ENCODE measurements around the gene TJP1. TPM values are rescaled to one million over a fixed set of nuclear protein-coding genes. Genes with fewer than 3 reads are reported as not detected.
"Not testable (repeated sequence)": the region's sequence is repeated elsewhere in the genome, so short reads cannot be mapped to it uniquely, and the experiment has no call there.

Gene TJP1
- total and polyA plus RNA-seq, 9 donors = 36.0 to 57.6 (median 43.4) TPM

DNA sequence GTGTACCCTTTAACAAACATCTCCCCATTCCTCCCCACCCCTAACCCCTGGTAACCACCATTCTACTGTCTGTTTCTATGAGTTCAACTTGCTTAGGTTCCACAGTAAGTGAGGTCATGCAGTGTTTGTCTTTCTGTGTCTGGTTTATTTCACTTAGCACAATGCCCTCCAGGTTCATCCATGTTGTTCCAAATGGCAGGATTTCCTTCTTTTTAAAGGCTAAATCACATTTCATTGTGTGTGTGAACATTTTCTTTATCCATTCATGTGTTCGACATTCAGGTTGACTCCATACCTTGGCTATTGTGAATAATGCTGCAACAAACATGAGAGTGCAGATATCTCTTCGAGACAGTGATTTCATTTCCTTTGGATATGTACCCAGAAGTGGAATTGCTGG is 62.7 kb downstream of the TJP1 start:
- Histone ChIP-seq H3K27ac (ENCODE audit: low read length) (no peak overlapping the region), H3K9me3 (replicated peaks; ENCODE audit: control insufficient read depth, low read depth, low read length) (no peaks in the 10 kb centered on the region), H3K36me3 (ENCODE audit: control insufficient read depth, insufficient read depth, low read length) (peaks cover 21% of the 10 kb centered on the region), H3K27me3 (ENCODE audit: control insufficient read depth, insufficient read depth, low read length) (no peaks in the 10 kb centered on the region), H3K4me1 (ENCODE audit: control insufficient read depth, insufficient read depth, low read length) (no peaks in the 10 kb centered on the region), H3K4me3 (ENCODE audit: low read length) (no peak overlapping the region)
- DNase-seq = no peak
- WGBS (ENCODE audit: insufficient coverage) = no CpG with 5 or more reads among the region's 2 CpGs

DNA sequence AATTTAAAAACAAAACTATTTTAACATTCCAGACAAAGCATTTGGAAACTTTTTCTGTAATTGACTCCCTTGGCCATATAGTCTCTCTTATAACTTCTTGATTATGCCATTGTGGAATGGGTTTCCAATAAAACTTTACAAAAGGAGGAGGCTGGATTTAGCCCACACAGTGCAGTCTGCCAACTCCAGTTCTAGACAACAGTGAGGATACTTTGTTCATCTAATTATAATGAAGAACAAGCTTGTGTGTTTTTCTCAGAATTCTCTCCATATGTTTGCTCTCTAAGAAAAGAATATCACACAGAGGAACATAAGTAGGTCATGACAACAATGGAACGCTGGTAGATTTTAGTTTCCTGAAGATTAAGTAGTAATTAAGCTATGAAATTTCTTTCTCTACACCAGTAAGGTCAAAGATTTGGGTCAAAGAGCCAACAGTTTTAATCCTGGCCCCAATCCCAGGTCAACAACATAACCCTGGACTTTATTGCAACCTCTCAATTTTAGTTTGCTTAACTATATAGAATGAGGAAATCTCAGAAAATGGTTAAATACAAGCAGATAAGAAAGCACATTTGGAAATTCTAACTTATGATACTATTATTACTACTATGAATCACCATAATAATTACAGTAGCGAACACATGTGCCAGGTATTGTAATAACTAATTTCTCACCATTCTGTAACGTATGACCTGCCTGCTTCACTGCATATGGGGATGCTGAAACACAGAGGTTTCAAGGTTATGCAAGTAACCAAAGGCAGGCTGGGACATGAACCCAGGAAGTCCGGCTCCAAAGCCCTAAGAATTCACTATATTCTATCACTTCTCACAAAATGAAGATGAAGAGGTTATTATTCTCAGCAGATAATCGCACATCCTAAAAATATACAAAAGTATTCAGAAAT is 65.7 kb downstream of the TJP1 start:
- DNase-seq = peak; percentile 19
- H3K4me1 ChIP-seq (ENCODE audit: control insufficient read depth, insufficient read depth, low read length) = no peaks in the 10 kb centered on the region
- WGBS (ENCODE audit: insufficient coverage) = no CpG with 5 or more reads among the region's 5 CpGs
- no peaks in the 10 kb centered on the region for H3K9me3 ChIP-seq (replicated peaks; ENCODE audit: control insufficient read depth, low read depth, low read length)
- no peaks in the 10 kb centered on the region for H3K27me3 ChIP-seq (ENCODE audit: control insufficient read depth, insufficient read depth, low read length)
- H3K4me3 ChIP-seq (ENCODE audit: low read length) = no peak overlapping the region
- H3K36me3 ChIP-seq (ENCODE audit: control insufficient read depth, insufficient read depth, low read length) = peaks cover 14% of the 10 kb centered on the region
- H3K27ac ChIP-seq (ENCODE audit: low read length) = no peak overlapping the region

DNA sequence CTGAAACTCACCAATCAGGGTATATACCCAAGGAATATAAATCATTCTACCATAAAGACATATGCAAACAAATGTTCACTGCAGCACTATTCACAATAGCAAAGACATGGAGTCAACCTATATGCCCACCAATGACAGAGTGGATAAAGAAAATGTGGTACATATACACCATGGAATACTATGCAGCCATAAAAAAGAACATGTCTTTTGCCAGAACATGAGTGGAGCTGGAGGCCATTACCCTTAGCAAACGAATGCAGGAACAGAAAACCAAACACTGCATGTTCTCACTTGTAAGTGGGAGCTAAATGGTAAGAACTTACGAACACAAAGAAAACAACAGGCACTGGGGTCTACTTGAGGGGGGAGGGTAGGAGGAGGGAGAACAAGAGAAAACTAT is 68.3 kb downstream of the TJP1 start:
- WGBS (ENCODE audit: insufficient coverage) = 80% methylated on average over 1 of the region's 2 CpGs
- not testable (repeated sequence) for H3K27me3 ChIP-seq (ENCODE audit: control insufficient read depth, insufficient read depth, low read length); H3K36me3 ChIP-seq (ENCODE audit: control insufficient read depth, insufficient read depth, low read length); DNase-seq; H3K4me3 ChIP-seq (ENCODE audit: low read length); H3K4me1 ChIP-seq (ENCODE audit: control insufficient read depth, insufficient read depth, low read length); H3K9me3 ChIP-seq (replicated peaks; ENCODE audit: control insufficient read depth, low read depth, low read length); H3K27ac ChIP-seq (ENCODE audit: low read length)

DNA sequence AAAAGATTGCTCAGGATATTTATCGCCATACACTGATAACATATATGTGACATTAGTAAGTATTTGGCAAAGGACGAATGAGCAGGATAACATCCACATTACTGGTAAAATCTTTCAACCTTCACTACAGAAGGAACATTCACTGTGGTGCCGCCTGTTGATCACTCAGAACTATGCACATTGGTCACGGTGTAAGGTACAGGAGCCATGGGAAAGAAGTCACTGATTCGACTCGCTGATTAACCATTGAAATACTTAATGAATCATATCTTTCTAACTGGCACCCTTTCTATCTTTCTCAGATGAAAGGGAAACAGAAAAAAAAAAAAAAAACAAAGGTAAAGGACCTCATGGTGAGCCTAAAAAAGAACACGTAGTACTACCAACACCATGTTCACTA is 68.8 kb downstream of the TJP1 start:
- Histone ChIP-seq H3K4me3 (ENCODE audit: low read length) (no peak overlapping the region), H3K27me3 (ENCODE audit: control insufficient read depth, insufficient read depth, low read length) (no peaks in the 10 kb centered on the region), H3K27ac (ENCODE audit: low read length) (no peak overlapping the region), H3K36me3 (ENCODE audit: control insufficient read depth, insufficient read depth, low read length) (peaks cover 6% of the 10 kb centered on the region), H3K4me1 (ENCODE audit: control insufficient read depth, insufficient read depth, low read length) (no peaks in the 10 kb centered on the region), H3K9me3 (replicated peaks; ENCODE audit: control insufficient read depth, low read depth, low read length) (no peaks in the 10 kb centered on the region)
- no peak for DNase-seq
- WGBS (ENCODE audit: insufficient coverage) = no CpG with 5 or more reads among the region's 7 CpGs

DNA sequence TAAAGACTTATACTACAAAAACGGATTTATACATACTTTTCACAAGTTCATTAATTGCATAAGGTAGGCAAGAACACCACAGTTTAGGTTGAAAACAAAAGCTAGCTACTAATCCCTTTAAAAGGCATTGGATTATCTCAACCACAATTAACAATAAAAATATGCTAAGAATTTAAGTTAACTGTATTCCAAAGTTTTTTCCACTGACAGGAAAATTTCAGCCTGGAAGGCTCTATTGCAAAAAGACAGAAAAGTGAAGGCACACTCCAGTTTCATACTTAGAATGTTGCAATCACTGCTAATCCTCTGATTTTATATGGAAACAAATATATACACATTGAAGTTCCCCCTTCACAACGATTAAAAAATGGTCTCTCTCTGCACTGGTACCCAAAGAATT is 71.5 kb downstream of the TJP1 start:
- no peak overlapping the region for H3K4me3 ChIP-seq (ENCODE audit: low read length)
- H3K4me1 ChIP-seq (ENCODE audit: control insufficient read depth, insufficient read depth, low read length) = no peaks in the 10 kb centered on the region
- peaks cover 6% of the 10 kb centered on the region for H3K36me3 ChIP-seq (ENCODE audit: control insufficient read depth, insufficient read depth, low read length)
- DNase-seq = no peak
- no peaks in the 10 kb centered on the region for H3K27me3 ChIP-seq (ENCODE audit: control insufficient read depth, insufficient read depth, low read length)
- no peak overlapping the region for H3K27ac ChIP-seq (ENCODE audit: low read length)
- no CpG with 5 or more reads among the region's 2 CpGs for WGBS (ENCODE audit: insufficient coverage)
- H3K9me3 ChIP-seq (replicated peaks; ENCODE audit: control insufficient read depth, low read depth, low read length) = no peaks in the 10 kb centered on the region

DNA sequence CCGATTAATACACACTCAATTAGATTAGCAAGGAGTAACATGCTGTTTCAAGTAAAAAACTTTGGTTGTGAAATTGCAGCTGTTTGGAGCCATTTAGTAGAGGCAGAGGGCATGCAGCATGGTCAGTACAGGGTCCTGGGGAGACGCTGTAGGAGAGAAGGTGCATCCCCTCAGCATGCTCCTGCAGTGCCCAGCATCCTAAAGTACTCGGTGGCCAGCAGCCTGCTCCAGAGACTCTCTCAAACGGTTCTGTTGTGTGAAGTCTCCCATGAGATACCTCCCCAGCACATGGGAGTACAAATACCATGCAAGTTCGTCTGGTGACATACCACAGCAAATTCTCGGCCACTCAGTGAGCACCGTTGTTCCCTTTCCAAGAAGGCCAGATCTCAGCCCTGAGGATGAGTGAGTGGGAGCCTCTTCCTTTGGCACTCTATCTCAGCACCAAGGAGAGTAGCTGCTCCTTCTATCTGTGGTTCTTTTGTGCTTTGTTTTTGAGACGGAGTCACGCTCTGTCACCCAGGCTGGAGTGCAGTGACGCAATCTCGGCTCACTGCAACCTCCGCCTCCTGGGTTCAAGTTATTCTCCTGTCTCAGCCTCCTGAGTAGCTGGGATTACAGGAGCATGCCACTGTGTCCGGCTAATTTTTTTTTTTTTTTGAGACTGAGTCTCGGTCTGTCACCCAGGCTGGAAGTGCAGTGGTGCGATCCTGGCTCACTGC is 72.7 kb downstream of the TJP1 start:
- no peak overlapping the region for H3K27ac ChIP-seq (ENCODE audit: low read length)
- no peak for DNase-seq
- H3K27me3 ChIP-seq (ENCODE audit: control insufficient read depth, insufficient read depth, low read length) = no peaks in the 10 kb centered on the region
- peaks cover 4% of the 10 kb centered on the region for H3K36me3 ChIP-seq (ENCODE audit: control insufficient read depth, insufficient read depth, low read length)
- H3K9me3 ChIP-seq (replicated peaks; ENCODE audit: control insufficient read depth, low read depth, low read length) = no peaks in the 10 kb centered on the region
- WGBS (ENCODE audit: insufficient coverage) = 78% methylated on average over 10 of the region's 15 CpGs
- no peaks in the 10 kb centered on the region for H3K4me1 ChIP-seq (ENCODE audit: control insufficient read depth, insufficient read depth, low read length)
- H3K4me3 ChIP-seq (ENCODE audit: low read length) = no peak overlapping the region

DNA sequence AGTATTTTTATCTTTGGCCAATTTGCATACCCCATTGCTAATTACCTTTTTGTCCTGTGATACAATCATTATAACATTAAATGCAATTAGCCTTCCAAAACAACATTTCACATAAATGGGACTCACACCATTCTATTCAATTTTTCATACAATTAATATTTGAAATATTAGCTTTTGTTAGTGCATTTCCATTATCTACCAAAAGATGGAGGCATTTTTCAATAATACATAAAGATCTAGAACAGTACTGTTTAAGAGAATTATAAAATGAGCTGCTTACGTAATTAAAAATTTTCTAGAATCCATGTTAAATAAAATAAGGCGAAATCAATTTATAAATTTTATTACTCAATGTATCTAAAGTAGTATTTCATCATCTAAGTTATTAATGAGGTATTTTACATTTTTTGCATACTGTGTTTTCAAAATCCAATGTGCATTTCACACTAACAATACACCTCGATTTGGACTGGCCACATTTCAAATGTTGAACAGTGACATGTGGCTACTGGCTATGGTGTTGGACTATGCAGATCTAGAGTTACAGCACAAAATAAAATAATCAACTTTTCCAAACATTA is 74.3 kb downstream of the TJP1 start:
- no CpG with 5 or more reads among the region's 3 CpGs for WGBS (ENCODE audit: insufficient coverage)
- H3K27ac ChIP-seq (ENCODE audit: low read length) = no peak overlapping the region
- no peaks in the 10 kb centered on the region for H3K27me3 ChIP-seq (ENCODE audit: control insufficient read depth, insufficient read depth, low read length)
- H3K4me1 ChIP-seq (ENCODE audit: control insufficient read depth, insufficient read depth, low read length) = no peaks in the 10 kb centered on the region
- H3K9me3 ChIP-seq (replicated peaks; ENCODE audit: control insufficient read depth, low read depth, low read length) = no peaks in the 10 kb centered on the region
- H3K36me3 ChIP-seq (ENCODE audit: control insufficient read depth, insufficient read depth, low read length) = peaks cover 3% of the 10 kb centered on the region
- peak; percentile 32 for DNase-seq
- H3K4me3 ChIP-seq (ENCODE audit: low read length) = no peak overlapping the region

DNA sequence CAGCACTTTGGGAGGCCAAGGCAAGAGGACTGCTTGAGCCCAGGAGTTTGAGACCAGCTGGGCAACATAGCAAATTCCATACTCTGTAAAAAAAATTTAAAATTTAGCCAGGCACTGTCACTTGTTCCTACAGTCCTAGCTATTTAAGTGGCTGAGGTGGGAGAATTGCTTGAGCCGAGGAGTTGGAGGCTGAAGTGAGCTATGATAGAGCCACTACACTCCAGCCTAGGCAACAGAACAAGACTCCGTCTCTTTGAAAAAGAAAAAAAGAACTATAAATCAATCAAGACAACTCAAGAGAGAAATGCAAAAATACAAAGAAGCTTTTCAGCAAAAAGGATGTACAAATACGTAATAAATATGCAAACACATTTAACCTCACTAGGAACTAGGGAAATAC is 78.8 kb downstream of the TJP1 start:
- no peak overlapping the region for H3K27ac ChIP-seq (ENCODE audit: low read length)
- no peaks in the 10 kb centered on the region for H3K27me3 ChIP-seq (ENCODE audit: control insufficient read depth, insufficient read depth, low read length)
- H3K4me1 ChIP-seq (ENCODE audit: control insufficient read depth, insufficient read depth, low read length) = no peaks in the 10 kb centered on the region
- H3K9me3 ChIP-seq (replicated peaks; ENCODE audit: control insufficient read depth, low read depth, low read length) = no peaks in the 10 kb centered on the region
- no peak for DNase-seq
- peaks cover 6% of the 10 kb centered on the region for H3K36me3 ChIP-seq (ENCODE audit: control insufficient read depth, insufficient read depth, low read length)
- whole genome bisulfite sequencing (ENCODE audit: insufficient coverage) = no CpG with 5 or more reads among the region's 3 CpGs
- H3K4me3 ChIP-seq (ENCODE audit: low read length) = no peak overlapping the region

DNA sequence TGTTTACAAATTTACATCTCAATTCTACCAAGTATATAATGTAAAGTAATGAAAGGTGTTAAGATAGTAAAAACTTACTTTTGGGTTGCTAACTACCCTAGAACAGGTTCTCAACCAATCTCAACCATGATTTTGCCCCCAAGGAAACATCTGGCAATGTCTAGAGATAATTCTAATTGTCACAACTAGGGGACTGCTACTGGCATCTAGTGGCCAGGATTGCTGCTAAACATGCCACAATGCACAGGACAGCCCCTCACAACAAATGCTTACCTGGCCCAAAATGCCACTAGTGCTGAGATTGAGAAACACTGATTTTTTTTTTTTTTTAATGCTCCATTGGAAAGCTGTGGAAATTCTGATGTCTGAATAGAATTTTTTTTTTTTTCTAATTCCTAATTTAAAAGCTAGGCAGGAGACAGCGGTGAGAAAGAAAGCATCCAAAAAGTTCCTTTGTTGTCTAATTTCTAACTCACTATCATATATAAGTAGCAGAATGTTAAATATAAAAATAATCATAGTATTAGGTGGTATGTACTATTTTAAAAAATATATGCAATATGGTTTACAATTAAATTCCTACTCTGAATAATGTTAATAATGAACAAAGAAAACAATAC is 81.5 kb downstream of the TJP1 start:
- no peak overlapping the region for H3K27ac ChIP-seq (ENCODE audit: low read length)
- H3K27me3 ChIP-seq (ENCODE audit: control insufficient read depth, insufficient read depth, low read length) = no peaks in the 10 kb centered on the region
- peaks cover 14% of the 10 kb centered on the region for H3K36me3 ChIP-seq (ENCODE audit: control insufficient read depth, insufficient read depth, low read length)
- no peak for DNase-seq
- H3K4me3 ChIP-seq (ENCODE audit: low read length) = no peak overlapping the region
- H3K9me3 ChIP-seq (replicated peaks; ENCODE audit: control insufficient read depth, low read depth, low read length) = no peaks in the 10 kb centered on the region
- H3K4me1 ChIP-seq (ENCODE audit: control insufficient read depth, insufficient read depth, low read length) = no peaks in the 10 kb centered on the region
- WGBS (ENCODE audit: insufficient coverage) = no CpG with 5 or more reads among the region's 1 CpG

DNA sequence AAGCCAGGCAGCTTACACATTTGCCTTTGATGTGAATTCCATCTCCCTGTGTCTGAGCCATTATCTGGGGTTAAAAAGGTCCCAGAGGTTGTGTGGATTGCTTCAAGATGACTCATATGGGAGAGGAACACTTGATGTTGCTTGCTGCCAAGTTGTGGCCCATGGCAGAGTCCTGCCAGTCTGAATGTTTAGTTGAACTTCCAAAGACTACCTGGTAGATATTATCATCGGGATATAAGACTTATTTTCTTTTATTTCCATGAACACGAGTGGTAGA is 85.6 kb downstream of the TJP1 start:
- WGBS (ENCODE audit: insufficient coverage) = no CpG with 5 or more reads among the region's 2 CpGs
- H3K27ac ChIP-seq (ENCODE audit: low read length) = no peak overlapping the region
- H3K9me3 ChIP-seq (replicated peaks; ENCODE audit: control insufficient read depth, low read depth, low read length) = no peaks in the 10 kb centered on the region
- H3K27me3 ChIP-seq (ENCODE audit: control insufficient read depth, insufficient read depth, low read length) = no peaks in the 10 kb centered on the region
- H3K4me1 ChIP-seq (ENCODE audit: control insufficient read depth, insufficient read depth, low read length) = no peaks in the 10 kb centered on the region
- peaks cover 27% of the 10 kb centered on the region for H3K36me3 ChIP-seq (ENCODE audit: control insufficient read depth, insufficient read depth, low read length)
- H3K4me3 ChIP-seq (ENCODE audit: low read length) = no peak overlapping the region
- no peak for DNase-seq

Measured in muscle of leg (tissue), 11 donors.